Neural cell (in vitro differentiated cells): ENCODE data around the gene TUBB3. TPM values are rescaled to one million over a fixed set of nuclear protein-coding genes. Genes with fewer than 3 reads are reported as not detected.

Experiments used
- H2AFZ ChIP-seq: fragments of 200-600, 300-800 bp; sonication (generic), shearing (Covaris generic); 2 replicates; pipeline ENCODE4 v1.6.0; 2014; ENCODE audit warnings: low read depth, mild to moderate bottlenecking, antibody characterized with exemption, low read length, moderate library complexity
- H3F3A ChIP-seq: fragments of 200-600 bp; shearing (Covaris generic); 2 replicates; pipeline ENCODE4 v1.6.1; 2016; ENCODE audit warnings: mild to moderate bottlenecking, moderate library complexity, mixed read lengths, antibody characterized with exemption, low read length; ENCODE audit not compliant: insufficient read depth, poor library complexity, severe bottlenecking
- H3K27ac ChIP-seq: fragments of 200-600, 300-800 bp; sonication (generic), shearing (Covaris generic); 2 replicates; pipeline ENCODE4 v1.5.1; 2014; ENCODE audit warnings: mild to moderate bottlenecking, low read length, moderate library complexity
- H3K27me3 ChIP-seq: fragments of 300-800, 200-600 bp; sonication (generic), shearing (Covaris generic); 2 replicates; pipeline ENCODE4 v1.6.0; 2014; ENCODE audit warnings: mild to moderate bottlenecking, low read depth, low read length, moderate library complexity; ENCODE audit not compliant: insufficient read depth
- H3K36me3 ChIP-seq: fragments of 300-800, 200-600 bp; sonication (generic), shearing (Covaris generic); 2 replicates; pipeline ENCODE4 v1.5.1; 2014; ENCODE audit warnings: mild to moderate bottlenecking, antibody characterized with exemption, low read length, moderate library complexity; ENCODE audit not compliant: insufficient read depth
- H3K4me2 ChIP-seq: fragments of 300-800, 200-600 bp; sonication (generic), shearing (Covaris generic); 2 replicates; pipeline ENCODE4 v1.6.0; 2014; ENCODE audit warnings: mild to moderate bottlenecking, low read length
- H3K4me3 ChIP-seq: fragments of 300-800, 200-600 bp; sonication (generic), shearing (Covaris generic); 2 replicates; pipeline ENCODE4 v1.5.1; 2014; ENCODE audit warnings: mild to moderate bottlenecking, low read length, moderate library complexity
- H3K79me2 ChIP-seq: fragments of 200-600 bp; shearing (Covaris generic); replicated peaks from 2 replicates; pipeline ENCODE4 v1.6.0; 2014; ENCODE audit warnings: mild to moderate bottlenecking, low read length, moderate library complexity; ENCODE audit not compliant: insufficient read depth
- H3K9ac ChIP-seq: fragments of 300-800, 200-600 bp; sonication (generic), shearing (Covaris generic); 2 replicates; pipeline ENCODE4 v1.6.1; 2016; ENCODE audit warnings: mild to moderate bottlenecking, low read length, mixed read lengths
- H3K9me2 ChIP-seq: fragments of 200-600 bp; shearing (Covaris generic); 2 replicates; pipeline ENCODE4 v1.6.1; 2016; ENCODE audit warnings: mild to moderate bottlenecking, low read length, mixed read lengths; ENCODE audit not compliant: insufficient read depth
- H3K9me3 ChIP-seq: fragments of 200-600, 300-800 bp; sonication (generic), shearing (Covaris generic); 2 replicates; pipeline ENCODE4 v1.6.1; 2016; ENCODE audit warnings: mild to moderate bottlenecking, mixed run types, low read length, moderate library complexity, mixed read lengths
- H4K20me1 ChIP-seq: fragments of 200-600 bp; shearing (Covaris generic); 2 replicates; pipeline ENCODE4 v1.6.1; 2016; ENCODE audit warnings: mild to moderate bottlenecking, mixed run types; ENCODE audit not compliant: insufficient read depth
- EP300 ChIP-seq: fragments of 450-650 bp; conservative IDR thresholded peaks from 2 replicates; pipeline ENCODE4 v1.6.1; 2014; ENCODE audit warnings: antibody characterized with exemption, mild to moderate bottlenecking, moderate library complexity; ENCODE audit not compliant: poor library complexity, severe bottlenecking
- EZH2 ChIP-seq: fragments of 200-600, 300-800 bp; shearing (Covaris generic), sonication (generic); IDR thresholded peaks from 2 replicates; pipeline ENCODE4 v1.6.1; 2014; ENCODE audit warnings: antibody characterized with exemption, low read length, borderline replicate concordance, mild to moderate bottlenecking; ENCODE audit not compliant: insufficient read depth, poor library complexity, severe bottlenecking
- MXI1 ChIP-seq: fragments of 450-650 bp; conservative IDR thresholded peaks from 2 replicates; pipeline ENCODE4 v1.6.1; 2014; ENCODE audit warnings: antibody characterized with exemption, mild to moderate bottlenecking; ENCODE audit not compliant: poor library complexity, severe bottlenecking
- POLR2AphosphoS5 ChIP-seq: IDR thresholded peaks from 2 replicates; pipeline ENCODE4 v1.6.1; 2012
- RAD21 ChIP-seq: fragments of 450-650 bp; conservative IDR thresholded peaks from 2 replicates; pipeline ENCODE4 v1.6.1; 2014; ENCODE audit warnings: antibody characterized with exemption, mild to moderate bottlenecking, moderate library complexity
- SMC3 ChIP-seq: fragments of 450-650 bp; conservative IDR thresholded peaks from 2 replicates; pipeline ENCODE4 v1.6.1; 2014; ENCODE audit warnings: antibody characterized with exemption, mild to moderate bottlenecking, moderate library complexity; ENCODE audit not compliant: poor library complexity
- TAF1 ChIP-seq: IDR thresholded peaks from 2 replicates; pipeline ENCODE4 v1.6.1; 2012; ENCODE audit warnings: low read depth
- polyA plus RNA-seq: library from polyadenylated mRNA; depleted of rRNA; stranded (reverse); fragments of >200 nt; gene quantifications from 2 replicates; pipeline ENCODE4 v1.2.3, GENCODE V29; 2014
- TF ChIP-seq, protein P1 (sequence below): IDR thresholded peaks from 2 replicates; pipeline ENCODE4 v1.6.1; 2012; ENCODE audit warnings: borderline replicate concordance
- TF ChIP-seq, protein P2 (sequence below): fragments of 450-650 bp; IDR thresholded peaks from 2 replicates; pipeline ENCODE4 v1.5.1; 2014; ENCODE audit warnings: antibody characterized with exemption, mild to moderate bottlenecking, moderate library complexity; ENCODE audit not compliant: poor library complexity, severe bottlenecking

Gene TUBB3
- polyA plus RNA-seq, 1 donor from 2014 or later: 2,442 TPM

- Histone ChIP-seq H3K36me3 (no peaks in the 10 kb centered on the region), H3K4me3 (no peak overlapping the region), H2AFZ (no peak overlapping the region), H3K27ac (no peak overlapping the region), H3K9ac (no peak overlapping the region), H3K79me2 (no peaks in the 10 kb centered on the region), H3K9me2 (no peaks in the 10 kb centered on the region), H3K9me3 (no peaks in the 10 kb centered on the region), H4K20me1 (no peaks in the 10 kb centered on the region), H3F3A (no peaks in the 10 kb centered on the region), H3K27me3 (no peaks in the 10 kb centered on the region), H3K4me2 (no peak overlapping the region)
- TF ChIP-seq EZH2: no peak
- TF ChIP-seq, protein P1, sequence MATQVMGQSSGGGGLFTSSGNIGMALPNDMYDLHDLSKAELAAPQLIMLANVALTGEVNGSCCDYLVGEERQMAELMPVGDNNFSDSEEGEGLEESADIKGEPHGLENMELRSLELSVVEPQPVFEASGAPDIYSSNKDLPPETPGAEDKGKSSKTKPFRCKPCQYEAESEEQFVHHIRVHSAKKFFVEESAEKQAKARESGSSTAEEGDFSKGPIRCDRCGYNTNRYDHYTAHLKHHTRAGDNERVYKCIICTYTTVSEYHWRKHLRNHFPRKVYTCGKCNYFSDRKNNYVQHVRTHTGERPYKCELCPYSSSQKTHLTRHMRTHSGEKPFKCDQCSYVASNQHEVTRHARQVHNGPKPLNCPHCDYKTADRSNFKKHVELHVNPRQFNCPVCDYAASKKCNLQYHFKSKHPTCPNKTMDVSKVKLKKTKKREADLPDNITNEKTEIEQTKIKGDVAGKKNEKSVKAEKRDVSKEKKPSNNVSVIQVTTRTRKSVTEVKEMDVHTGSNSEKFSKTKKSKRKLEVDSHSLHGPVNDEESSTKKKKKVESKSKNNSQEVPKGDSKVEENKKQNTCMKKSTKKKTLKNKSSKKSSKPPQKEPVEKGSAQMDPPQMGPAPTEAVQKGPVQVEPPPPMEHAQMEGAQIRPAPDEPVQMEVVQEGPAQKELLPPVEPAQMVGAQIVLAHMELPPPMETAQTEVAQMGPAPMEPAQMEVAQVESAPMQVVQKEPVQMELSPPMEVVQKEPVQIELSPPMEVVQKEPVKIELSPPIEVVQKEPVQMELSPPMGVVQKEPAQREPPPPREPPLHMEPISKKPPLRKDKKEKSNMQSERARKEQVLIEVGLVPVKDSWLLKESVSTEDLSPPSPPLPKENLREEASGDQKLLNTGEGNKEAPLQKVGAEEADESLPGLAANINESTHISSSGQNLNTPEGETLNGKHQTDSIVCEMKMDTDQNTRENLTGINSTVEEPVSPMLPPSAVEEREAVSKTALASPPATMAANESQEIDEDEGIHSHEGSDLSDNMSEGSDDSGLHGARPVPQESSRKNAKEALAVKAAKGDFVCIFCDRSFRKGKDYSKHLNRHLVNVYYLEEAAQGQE: no peak
- TF ChIP-seq, protein P2, sequence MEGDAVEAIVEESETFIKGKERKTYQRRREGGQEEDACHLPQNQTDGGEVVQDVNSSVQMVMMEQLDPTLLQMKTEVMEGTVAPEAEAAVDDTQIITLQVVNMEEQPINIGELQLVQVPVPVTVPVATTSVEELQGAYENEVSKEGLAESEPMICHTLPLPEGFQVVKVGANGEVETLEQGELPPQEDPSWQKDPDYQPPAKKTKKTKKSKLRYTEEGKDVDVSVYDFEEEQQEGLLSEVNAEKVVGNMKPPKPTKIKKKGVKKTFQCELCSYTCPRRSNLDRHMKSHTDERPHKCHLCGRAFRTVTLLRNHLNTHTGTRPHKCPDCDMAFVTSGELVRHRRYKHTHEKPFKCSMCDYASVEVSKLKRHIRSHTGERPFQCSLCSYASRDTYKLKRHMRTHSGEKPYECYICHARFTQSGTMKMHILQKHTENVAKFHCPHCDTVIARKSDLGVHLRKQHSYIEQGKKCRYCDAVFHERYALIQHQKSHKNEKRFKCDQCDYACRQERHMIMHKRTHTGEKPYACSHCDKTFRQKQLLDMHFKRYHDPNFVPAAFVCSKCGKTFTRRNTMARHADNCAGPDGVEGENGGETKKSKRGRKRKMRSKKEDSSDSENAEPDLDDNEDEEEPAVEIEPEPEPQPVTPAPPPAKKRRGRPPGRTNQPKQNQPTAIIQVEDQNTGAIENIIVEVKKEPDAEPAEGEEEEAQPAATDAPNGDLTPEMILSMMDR: no peak
- TF ChIP-seq TAF1: no peak
- no peak for TF ChIP-seq RAD21
- no peak for TF ChIP-seq POLR2AphosphoS5
- no peak for TF ChIP-seq EP300
- no peak for TF ChIP-seq SMC3
- no peak for TF ChIP-seq MXI1
Observed at GRCh38 chr16:89983536-89983935, 60.4 kb downstream of the TUBB3 start.

GRCh38 chr16:89984216-89984615, 61.1 kb downstream of the TUBB3 start:
- no peaks in the 10 kb centered on the region for H3K9me2 ChIP-seq
- TF ChIP-seq, protein P2: no peak
- TF ChIP-seq TAF1: no peak
- TF ChIP-seq, protein P1: no peak
- no peak for TF ChIP-seq SMC3
- TF ChIP-seq MXI1: no peak
- TF ChIP-seq EZH2: no peak
- no peak for TF ChIP-seq EP300
- no peak for TF ChIP-seq RAD21
- no peak for TF ChIP-seq POLR2AphosphoS5
- no peaks in the 10 kb centered on the region for H3K79me2 ChIP-seq
- H3K9ac ChIP-seq: no peak overlapping the region
- H3K27ac ChIP-seq: no peak overlapping the region
- H2AFZ ChIP-seq: no peak overlapping the region
- H3K4me2 ChIP-seq: no peak overlapping the region
- H4K20me1 ChIP-seq: no peaks in the 10 kb centered on the region
- H3K4me3 ChIP-seq: no peak overlapping the region
- H3K27me3 ChIP-seq: no peaks in the 10 kb centered on the region
- no peaks in the 10 kb centered on the region for H3K9me3 ChIP-seq
- no peaks in the 10 kb centered on the region for H3F3A ChIP-seq
- no peaks in the 10 kb centered on the region for H3K36me3 ChIP-seq
